SK-N-SH (cell line): ENCODE data around the gene CRACR2B. TPM values are rescaled to one million over a fixed set of nuclear protein-coding genes. Genes with fewer than 3 reads are reported as not detected.

Experiments used
- CTCF ChIA-PET: fragments of 300-600, 350-600 bp; formaldehyde crosslinking; extraction: SDS; loops from one replicate; lab custom pipeline; 2021; lab: Yijun Ruan, JAX
- POLR2A ChIA-PET: fragments of 350-600 bp; sonication (Branson Sonifier 250); formaldehyde crosslinking; extraction: SDS; loops from one replicate; lab custom pipeline; 2020; ENCODE audit warnings: antibody characterized with exemption, inconsistent platforms; lab: Yijun Ruan, JAX
- DNase-seq: peaks from one replicate; pipeline ENCODE4 v3.0.0; 2012
- H2AFZ ChIP-seq: fragments of 200-600 bp; sonication (generic); 2 replicates; pipeline ENCODE4 v1.8.1; 2016; ENCODE audit warnings: antibody characterized with exemption, mild to moderate bottlenecking, low read depth
- H3F3A ChIP-seq: fragments of 200-600 bp; sonication (generic); replicated peaks from 2 replicates; pipeline ENCODE3; 2016; ENCODE audit warnings: antibody characterized with exemption, mild to moderate bottlenecking; ENCODE audit not compliant: insufficient read depth
- H3K27ac ChIP-seq, 2 experiments: fragments of 200-500 bp in 1 of 2; fragments of 200-600 bp in 1 of 2; sonication (Bioruptor generic) in 1 of 2; sonication (generic), shearing (Covaris generic) in 1 of 2; 2 replicates each; pipeline versions ENCODE4 v1.5.1 to v1.6.1; 2014 to 2016; ENCODE audit warnings: low read depth in 2 of 2, inconsistent platforms in 1 of 2, low read length in 1 of 2, mild to moderate bottlenecking in 1 of 2, mixed read lengths in 1 of 2
- H3K27me3 ChIP-seq: fragments of 200-600 bp; sonication (generic), shearing (Covaris generic); 2 replicates; pipeline ENCODE4 v1.6.1; 2016; ENCODE audit warnings: mixed run types; ENCODE audit not compliant: insufficient read depth
- H3K36me3 ChIP-seq, 2 experiments: fragments of 200-500 bp in 1 of 2; fragments of 200-600 bp in 1 of 2; sonication (Bioruptor generic) in 1 of 2; sonication (generic) in 1 of 2; replicated peaks in 1 of 2; 2 replicates each; pipeline versions ENCODE3 to v1.5.1; 2014 to 2016; ENCODE audit warnings: low read length in 1 of 2, mild to moderate bottlenecking in 1 of 2; ENCODE audit not compliant: insufficient read depth in 2 of 2, control insufficient read depth in 1 of 2
- H3K4me1 ChIP-seq, 2 experiments: fragments of 200-500 bp in 1 of 2; fragments of 200-600 bp in 1 of 2; sonication (Bioruptor generic) in 1 of 2; sonication (generic), shearing (Covaris generic) in 1 of 2; 2 replicates each; pipeline versions ENCODE4 v1.5.1 to v1.6.1; 2014 to 2016; ENCODE audit warnings: low read depth in 1 of 2, low read length in 1 of 2, mixed run types in 1 of 2; ENCODE audit not compliant: insufficient read depth in 2 of 2, control insufficient read depth in 1 of 2
- H3K4me2 ChIP-seq: fragments of 200-600 bp; sonication (generic), shearing (Covaris generic); 2 replicates; pipeline ENCODE4 v1.6.1; 2017; ENCODE audit warnings: mixed run types
- H3K4me3 ChIP-seq, 2 experiments: fragments of 200-500 bp in 1 of 2; fragments of 200-600 bp in 1 of 2; sonication (Bioruptor generic) in 1 of 2; sonication (generic), shearing (Covaris generic) in 1 of 2; 2 replicates each; pipeline versions ENCODE4 v1.5.1 to v1.8.1; 2014 to 2016; ENCODE audit warnings: low read depth in 2 of 2, inconsistent platforms in 1 of 2, low read length in 1 of 2, mild to moderate bottlenecking in 1 of 2, mixed read lengths in 1 of 2, moderate library complexity in 1 of 2
- H3K79me2 ChIP-seq: fragments of 200-600 bp; sonication (generic); 2 replicates; pipeline ENCODE4 v1.8.1; 2017; ENCODE audit warnings: mild to moderate bottlenecking; ENCODE audit not compliant: insufficient read depth
- H3K9ac ChIP-seq: fragments of 200-600 bp; sonication (generic); 2 replicates; pipeline ENCODE4 v1.6.1; 2017; ENCODE audit warnings: mixed run types
- H3K9me2 ChIP-seq: fragments of 200-600 bp; sonication (generic); 2 replicates; pipeline ENCODE4 v1.6.1; 2017; ENCODE audit warnings: mixed run types
- H3K9me3 ChIP-seq: fragments of 200-600 bp; sonication (generic); 2 replicates; pipeline ENCODE4 v1.6.1; 2017; ENCODE audit warnings: mixed run types, mild to moderate bottlenecking, moderate library complexity
- H4K20me1 ChIP-seq: fragments of 200-600 bp; sonication (generic); 2 replicates; pipeline ENCODE4 v1.6.1; 2017; ENCODE audit warnings: mild to moderate bottlenecking, mixed run types; ENCODE audit not compliant: insufficient read depth
- CHD2 ChIP-seq: fragments of 150-350 bp; IDR thresholded peaks from 2 replicates; pipeline ENCODE4 v1.6.1; 2018; ENCODE audit warnings: low read length; ENCODE audit not compliant: partially characterized antibody
- EP300 ChIP-seq, 2 experiments: IDR thresholded peaks; 2 replicates each; pipeline versions ENCODE4 v1.4.0 to v1.6.1; 2012; ENCODE audit warnings: borderline replicate concordance in 1 of 2, low read depth in 1 of 2, low read length in 1 of 2
- FOSL2 ChIP-seq: IDR thresholded peaks from 2 replicates; pipeline ENCODE4 v1.4.0; 2012; ENCODE audit warnings: low read depth, mild to moderate bottlenecking, moderate library complexity, borderline replicate concordance
- GABPA ChIP-seq: IDR thresholded peaks from 2 replicates; pipeline ENCODE4 v1.4.0; 2012; ENCODE audit warnings: low read depth, mild to moderate bottlenecking
- NRF1 ChIP-seq: IDR thresholded peaks from 2 replicates; pipeline ENCODE4 v1.6.1; 2012; ENCODE audit warnings: low read depth, mild to moderate bottlenecking, low read length
- RAD21 ChIP-seq: IDR thresholded peaks from 2 replicates; pipeline ENCODE4 v1.6.1; 2012; ENCODE audit warnings: mild to moderate bottlenecking, low read length
- RXRA ChIP-seq: IDR thresholded peaks from 2 replicates; pipeline ENCODE4 v1.4.0; 2012; ENCODE audit warnings: low read depth, mild to moderate bottlenecking, borderline replicate concordance
- SIN3A ChIP-seq: IDR thresholded peaks from 2 replicates; pipeline ENCODE4 v1.6.1; 2012; ENCODE audit warnings: low read depth, mild to moderate bottlenecking, low read length, moderate library complexity, borderline replicate concordance
- YY1 ChIP-seq: IDR thresholded peaks from 2 replicates; pipeline ENCODE4 v1.4.0; 2012; ENCODE audit warnings: low read depth, mild to moderate bottlenecking
- WGBS: methylation state at CpG from one replicate; pipeline ENCODE4 v1.1.6; 2017; ENCODE audit warnings: low lambda C conversion rate; 5-methylcytosine and 5-hydroxymethylcytosine counted together
- polyA plus RNA-seq, 3 experiments: library from polyadenylated mRNA; depleted of rRNA; stranded (reverse); fragments of >200 nt; gene quantifications; 2 replicates each; pipeline ENCODE4 v1.2.3, GENCODE V29; 2012
- TF ChIP-seq, protein P1 (sequence below): fragments of 150-350 bp; IDR thresholded peaks from 2 replicates; pipeline ENCODE4 v1.6.1; 2016; ENCODE audit warnings: mild to moderate bottlenecking, low read depth, low read length
- TF ChIP-seq, protein P2 (sequence below): IDR thresholded peaks from 2 replicates; pipeline ENCODE4 v1.4.0; 2012; ENCODE audit warnings: low read depth, borderline replicate concordance

The CRACR2B gene
- polyA plus RNA-seq, 1 of the 3 experiments (the other 2 are of a cell fraction), result 1.1 TPM

- H3K9me3 ChIP-seq, result no peaks in the 10 kb centered on the region
- H3K79me2 ChIP-seq, result no peaks in the 10 kb centered on the region
- H3K4me3 ChIP-seq, result no peak overlapping the region
- POLR2A ChIA-PET, result no interaction called here
- H3K9ac ChIP-seq, result no peak overlapping the region
- TF ChIP-seq, protein P1, sequence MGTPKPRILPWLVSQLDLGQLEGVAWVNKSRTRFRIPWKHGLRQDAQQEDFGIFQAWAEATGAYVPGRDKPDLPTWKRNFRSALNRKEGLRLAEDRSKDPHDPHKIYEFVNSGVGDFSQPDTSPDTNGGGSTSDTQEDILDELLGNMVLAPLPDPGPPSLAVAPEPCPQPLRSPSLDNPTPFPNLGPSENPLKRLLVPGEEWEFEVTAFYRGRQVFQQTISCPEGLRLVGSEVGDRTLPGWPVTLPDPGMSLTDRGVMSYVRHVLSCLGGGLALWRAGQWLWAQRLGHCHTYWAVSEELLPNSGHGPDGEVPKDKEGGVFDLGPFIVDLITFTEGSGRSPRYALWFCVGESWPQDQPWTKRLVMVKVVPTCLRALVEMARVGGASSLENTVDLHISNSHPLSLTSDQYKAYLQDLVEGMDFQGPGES, result no peak
- TF ChIP-seq YY1 (no peak), GABPA (no peak), RXRA (no peak)
- TF ChIP-seq, all 33 proteins: peak for 0
- CTCF ChIA-PET, result interaction anchor here (0.9 to 1.3 kb wide), 2 partner anchors 20 to 183 kb away, joined by 3 read pairs; no protein-coding TSS in a partner anchor
- no peak for DNase-seq
- Histone ChIP-seq H4K20me1 (peaks cover 10% of the 10 kb centered on the region; the same call in 1 of the 2 replicates), H3K27ac (no peak overlapping the region), H3K4me1 (peaks cover 0 to 9% of the 10 kb centered on the region in 2 experiments; a peak in 1 of 4 replicates), H3K4me2 (no peak overlapping the region), H3K27me3 (no peaks in the 10 kb centered on the region), H2AFZ (no peak overlapping the region), H3F3A (peaks cover 3% of the 10 kb centered on the region), H3K36me3 (peaks cover 0 to 21% of the 10 kb centered on the region in 2 experiments), H3K9me2 (no peaks in the 10 kb centered on the region)
- WGBS, result 96% methylated on average over 6 of the region's 8 CpGs
Measured at GRCh38 chr11:867856-868358, 40.2 kb downstream of the CRACR2B start.

DNA sequence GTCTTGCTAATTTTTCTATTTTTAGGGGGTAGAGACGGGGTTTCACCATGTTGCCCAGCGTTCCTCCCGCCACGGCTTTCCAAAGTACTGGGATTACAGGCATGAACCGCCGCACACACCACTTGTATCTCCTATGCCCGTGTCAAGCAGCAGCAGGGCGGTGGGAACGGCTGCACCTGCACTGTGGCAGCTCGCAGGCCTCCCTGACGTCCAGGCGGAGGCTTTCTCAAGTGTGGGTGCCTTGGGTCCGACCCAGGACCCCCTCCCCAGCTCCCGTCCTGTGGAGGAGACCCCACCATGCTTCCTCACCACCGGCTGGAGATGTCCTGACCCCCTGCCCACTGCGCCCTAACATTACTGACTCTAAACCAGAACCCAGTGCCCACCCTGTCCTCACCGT is 40.7 kb downstream of the CRACR2B start:
- Histone ChIP-seq H3K4me1 (peaks cover 0 to 5% of the 10 kb centered on the region in 2 experiments; a peak in 1 of 4 replicates), H3F3A (peaks cover 3% of the 10 kb centered on the region), H4K20me1 (peaks cover 10% of the 10 kb centered on the region; the same call in 1 of the 2 replicates), H3K9ac (no peak overlapping the region), H3K27ac (no peak overlapping the region), H3K36me3 (peaks cover 0 to 21% of the 10 kb centered on the region in 2 experiments), H3K4me3 (no peak overlapping the region), H3K9me2 (no peaks in the 10 kb centered on the region), H3K27me3 (no peaks in the 10 kb centered on the region), H3K9me3 (no peaks in the 10 kb centered on the region), H3K4me2 (no peak overlapping the region), H2AFZ (no peak overlapping the region), H3K79me2 (no peaks in the 10 kb centered on the region)
- WGBS, result 86% methylated on average over 12 of the region's 17 CpGs
- DNase-seq, result no peak
- TF ChIP-seq, protein P1, result no peak
- TF ChIP-seq FOSL2, result no peak
- TF ChIP-seq EP300 (IDR thresholded peaks at IDR 0.05; ENCODE audit: borderline replicate concordance in 1 of 2, low read depth in 1 of 2, low read length in 1 of 2), result no peak
- TF ChIP-seq, protein P2, sequence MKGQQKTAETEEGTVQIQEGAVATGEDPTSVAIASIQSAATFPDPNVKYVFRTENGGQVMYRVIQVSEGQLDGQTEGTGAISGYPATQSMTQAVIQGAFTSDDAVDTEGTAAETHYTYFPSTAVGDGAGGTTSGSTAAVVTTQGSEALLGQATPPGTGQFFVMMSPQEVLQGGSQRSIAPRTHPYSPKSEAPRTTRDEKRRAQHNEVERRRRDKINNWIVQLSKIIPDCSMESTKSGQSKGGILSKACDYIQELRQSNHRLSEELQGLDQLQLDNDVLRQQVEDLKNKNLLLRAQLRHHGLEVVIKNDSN, result no peak
- TF ChIP-seq CHD2, result no peak
- no peak for TF ChIP-seq NRF1
- no peak for TF ChIP-seq SIN3A
- no peak for TF ChIP-seq YY1
- no peak for TF ChIP-seq RAD21
- CTCF ChIA-PET, result interaction anchor here (0.9 kb wide), 1 partner anchor 20 kb away, joined by 3 read pairs; no protein-coding TSS in a partner anchor
- POLR2A ChIA-PET, result no interaction called here
